Right lobe of liver (tissue), 6 donors: Measurements from ENCODE around the gene BUD13. TPM values are rescaled to one million over a fixed set of nuclear protein-coding genes. Genes with fewer than 3 reads are reported as not detected.

Source experiments
- ATAC-seq, 4 donors: fragments of 200-7000 bp; cut with Tn5 transposase; one replicate each; pipeline ENCODE4 v1.9.1; 2020; ENCODE audit warnings: mild to moderate bottlenecking in 4 of 4, moderate library complexity in 4 of 4
- DNase-seq, 3 donors: peaks; one replicate each; pipeline ENCODE4 v3.0.0-alpha.2; 2020
- H3K27ac ChIP-seq, 3 donors: fragments of 200-600 bp; one replicate each; pipeline ENCODE4 v1.8.0; 2022
- H3K27me3 ChIP-seq, 2 donors: fragments of 200-600 bp; one replicate each; pipeline ENCODE4 v1.8.0; 2022
- H3K36me3 ChIP-seq, 4 donors: fragments of 200-600 bp; sonication (generic) in 1 of 4; one replicate each; pipeline versions ENCODE4 v1.5.1 to v1.8.0; 2017 to 2022; ENCODE audit warnings: control low read depth in 1 of 4
- H3K4me1 ChIP-seq, 4 donors: fragments of 200-600 bp; sonication (generic) in 1 of 4; one replicate each; pipeline versions ENCODE4 v1.5.1 to v1.8.0; 2017 to 2022; ENCODE audit warnings: control low read depth in 1 of 4
- H3K4me3 ChIP-seq, 3 donors: fragments of 200-600 bp; one replicate each; pipeline ENCODE4 v1.8.0; 2022
- H3K9me3 ChIP-seq, 4 donors: fragments of 200-600 bp; sonication (generic) in 1 of 4; one replicate each; pipeline versions ENCODE4 v1.5.1 to v1.8.0; 2017 to 2022; ENCODE audit warnings: control low read depth in 1 of 4
- CTCF ChIP-seq, 4 donors: fragments of 200-600 bp in 3 of 4; fragments of 450-650 bp in 1 of 4; IDR thresholded peaks; one replicate each; pipeline versions ENCODE4 v1.5.1 to v1.8.0; 2016 to 2022; ENCODE audit warnings: antibody characterized with exemption in 4 of 4, mild to moderate bottlenecking in 2 of 4
- POLR2A ChIP-seq: fragments of 450-650 bp; IDR thresholded peaks from one replicate; pipeline ENCODE4 v1.6.1; 2017; ENCODE audit warnings: antibody characterized with exemption, mild to moderate bottlenecking
- WGBS: methylation state at CpG from one replicate; pipeline ENCODE4 v1.1.6; 2018; ENCODE audit warnings: low coverage, low lambda C conversion rate; ENCODE audit not compliant: insufficient coverage; ENCODE audit errors: missing lambda C conversion rate; 5-methylcytosine and 5-hydroxymethylcytosine counted together
- intact Hi-C, 2 donors: fragments of 100-400 bp; cut with DNase I; formaldehyde crosslinking; loops; one replicate each; pipeline versions ENCODE4 v1.11.2 to v1.14.1; 2022
- total RNA-seq, 6 experiments: library from RNA; depleted of rRNA in 2 of 6; stranded (reverse); fragments of >200 nt in 2 of 6; fragmentation: NEBNext Ultra II Directional in 3 of 6; extraction: Animal tissue kit (Norgen Biotek cat#: 25700) in 3 of 6; gene quantifications; one replicate each; pipeline versions ENCODE4 v1.1.0 to v1.2.4, GENCODE V29; 2016 to 2023
- donor health status: DM: no; HTN: yes; CAD: no.
- donor health status: DM: no; HTN: no; CAD: no.
- donor health status: DM: no; HTN: no; CAD: no.
- donor health status: DM: no; HTN: yes; CAD: no.
- donor health status: DM: no; HTN: yes; CAD: no.

Gene BUD13
- total RNA-seq, 6 experiments from 2014 or later, result 3.6 to 6.3 (median 5.0) TPM

DNA sequence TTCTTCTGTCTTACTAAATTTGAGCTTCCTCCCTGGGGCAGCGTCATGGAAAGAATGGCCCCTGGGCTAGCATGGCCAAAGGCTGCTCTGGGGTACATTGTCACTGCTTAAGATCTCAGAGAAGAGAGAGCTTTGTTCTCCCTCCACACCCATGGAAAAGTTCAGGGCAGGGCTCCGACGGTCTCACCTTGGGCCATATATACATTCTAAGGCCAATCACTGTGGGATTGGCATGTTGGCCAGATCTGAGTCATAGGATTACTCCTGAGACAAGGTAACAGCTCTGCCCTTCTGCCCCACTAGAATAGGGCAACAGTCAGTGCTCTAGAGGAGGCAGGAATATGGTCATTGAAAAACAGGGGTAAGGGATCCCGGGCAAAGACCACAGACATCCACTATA is 56.2 kb downstream of the BUD13 start:
- Histone ChIP-seq H3K36me3 (no peaks in the 10 kb centered on the region), H3K4me1 (no peaks in the 10 kb centered on the region), H3K27me3 (no peaks in the 10 kb centered on the region), H3K27ac (no peak overlapping the region), H3K4me3 (no peak overlapping the region), H3K9me3 (no peaks in the 10 kb centered on the region)
- ATAC-seq (no peak), DNase-seq (no peak)
- intact Hi-C loops, result no loop called here
- TF ChIP-seq CTCF (IDR thresholded peaks at IDR 0.05) (no peak), POLR2A (no peak)
- 88% methylated on average over 2 of the region's 4 CpGs for WGBS

- H3K27ac ChIP-seq, result no peak overlapping the region
- no peaks in the 10 kb centered on the region for H3K9me3 ChIP-seq
- no peaks in the 10 kb centered on the region for H3K27me3 ChIP-seq
- intact Hi-C loops, result no loop called here
- H3K36me3 ChIP-seq, result no peaks in the 10 kb centered on the region
- no peak for TF ChIP-seq POLR2A
- no peak for TF ChIP-seq CTCF (IDR thresholded peaks at IDR 0.05)
- WGBS, result 47% methylated on average over 3 of the region's 5 CpGs
- no peaks in the 10 kb centered on the region for H3K4me1 ChIP-seq
- no peak for ATAC-seq
- DNase-seq, result no peak
- no peak overlapping the region for H3K4me3 ChIP-seq
These were observed 57.4 kb downstream of the BUD13 start for GRCh38 chr11:116715383-116715782.

GRCh38 chr11:116714902-116715301 is 57.9 kb downstream of the BUD13 start:
- TF ChIP-seq CTCF (IDR thresholded peaks at IDR 0.05), result no peak
- no peak for TF ChIP-seq POLR2A
- H3K27ac ChIP-seq, result no peak overlapping the region

DNA sequence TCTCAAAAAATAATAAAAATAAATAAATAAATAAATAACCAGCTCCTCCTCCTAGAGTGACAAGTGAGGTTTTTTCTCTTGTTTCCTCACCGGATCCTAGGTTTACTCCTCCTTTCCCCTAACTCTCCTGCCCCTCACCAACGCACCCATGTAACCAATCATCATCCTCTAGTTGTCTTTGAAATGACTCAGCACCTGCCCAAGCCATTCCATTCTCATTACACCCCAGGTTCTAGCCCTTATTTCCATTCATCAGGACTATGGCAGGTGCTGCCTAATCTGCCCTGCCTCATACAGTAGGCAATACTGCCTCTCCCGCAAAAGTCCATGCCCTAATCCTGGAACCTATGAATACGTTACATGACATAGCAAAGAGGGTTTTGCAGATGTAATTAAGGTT is 60.4 kb downstream of the BUD13 start:
- no peak for ATAC-seq
- H3K9me3 ChIP-seq, result no peaks in the 10 kb centered on the region
- TF ChIP-seq POLR2A, result no peak
- no peak for TF ChIP-seq CTCF (IDR thresholded peaks at IDR 0.05)
- WGBS, result 100% methylated on average over 2 of the region's 4 CpGs
- DNase-seq, result no peak
- no peak overlapping the region for H3K4me3 ChIP-seq
- intact Hi-C loops, result no loop called here
- no peak overlapping the region for H3K27ac ChIP-seq
- H3K27me3 ChIP-seq, result no peaks in the 10 kb centered on the region
- no peaks in the 10 kb centered on the region for H3K4me1 ChIP-seq
- no peaks in the 10 kb centered on the region for H3K36me3 ChIP-seq

More at GRCh38 chr11:116714902-116715301, 57.9 kb downstream of the BUD13 start:
- ATAC-seq, result no peak
- no peaks in the 10 kb centered on the region for H3K36me3 ChIP-seq
- no peaks in the 10 kb centered on the region for H3K4me1 ChIP-seq
- no peak overlapping the region for H3K4me3 ChIP-seq
- intact Hi-C loops, result no loop called here
- H3K27me3 ChIP-seq, result no peaks in the 10 kb centered on the region
- DNase-seq, result no peak
- no peaks in the 10 kb centered on the region for H3K9me3 ChIP-seq
- 90% methylated on average over 9 of the region's 9 CpGs for WGBS

GRCh38 chr11:116710762-116711161 is 62.0 kb downstream of the BUD13 start:
- no peaks in the 10 kb centered on the region for H3K27me3 ChIP-seq
- intact Hi-C loops, result no loop called here
- H3K4me3 ChIP-seq, result no peak overlapping the region
- no peaks in the 10 kb centered on the region for H3K9me3 ChIP-seq
- no peak for DNase-seq
- no peaks in the 10 kb centered on the region for H3K36me3 ChIP-seq
- WGBS, result no CpG with 5 or more reads among the region's 4 CpGs
- H3K4me1 ChIP-seq, result no peaks in the 10 kb centered on the region
- H3K27ac ChIP-seq, result no peak overlapping the region
- no peak for TF ChIP-seq CTCF (IDR thresholded peaks at IDR 0.05)
- TF ChIP-seq POLR2A, result no peak
- no peak for ATAC-seq
